ENCODE results near the gene FAM209B.

GRCh38 chr20:56574531-56575142, 41.6 kb downstream of the FAM209B start:
- TF ChIP-seq CTCF (IDR thresholded peaks at IDR 0.05) (no peak), POLR2A (IDR thresholded peaks at IDR 0.05) (no peak)
